Left forelimb (tissue), 1 donor: ENCODE data around the gene RSL24D1.
A peak's percentile ranks its signal among the peaks of the same experiment; 100 is the strongest.

Source experiments
- DNase-seq: peaks from one replicate; pipeline ENCODE4 v3.0.0-alpha.2; 2018; ENCODE audit warnings: low spot score

RSL24D1 gene

DNA sequence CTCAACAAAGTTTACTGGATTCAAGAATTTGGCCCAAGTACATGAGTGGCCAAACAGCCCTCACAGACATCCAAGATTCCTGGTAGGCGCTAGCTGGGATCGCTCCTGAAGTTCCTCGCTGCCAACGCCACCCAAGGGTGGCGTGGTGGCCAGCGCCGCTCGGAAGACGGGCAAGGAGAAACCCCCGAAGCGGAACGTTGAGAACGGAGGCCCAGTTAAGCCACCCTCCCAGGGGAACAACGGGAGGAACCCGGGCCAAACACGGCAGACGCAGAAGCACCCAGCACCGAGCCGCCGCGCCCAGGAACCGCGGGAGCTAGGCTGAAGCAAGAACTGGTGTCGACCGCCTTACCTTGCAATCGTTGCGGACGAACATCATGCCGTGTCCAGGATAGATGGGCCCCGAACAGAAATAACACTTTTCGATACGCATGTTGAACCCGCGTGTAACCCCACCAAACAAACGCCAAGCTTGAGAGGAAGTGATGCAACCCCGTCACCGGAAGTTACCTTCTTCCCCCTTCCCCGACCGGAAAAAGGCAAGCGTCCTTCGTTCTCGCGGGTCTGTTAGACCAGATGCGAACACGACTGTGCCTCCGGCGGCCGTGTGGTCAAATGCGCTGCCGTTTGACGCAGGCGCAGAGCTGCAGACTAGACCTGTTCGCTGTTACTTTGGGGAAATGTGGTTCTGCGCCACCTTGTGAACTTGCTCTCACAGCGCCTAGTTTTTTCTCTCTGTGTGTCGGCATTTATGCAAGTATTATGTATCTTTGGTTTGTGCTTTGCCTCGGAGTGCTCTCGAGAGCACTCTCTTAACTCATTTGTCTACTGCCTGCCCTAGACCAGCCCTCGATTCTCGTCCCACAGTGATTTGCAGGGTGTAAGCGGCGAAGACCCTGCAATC, at the start of gene RSL24D1:
TSS of gene RSL24D1 (minus strand) at position 484 of the 904 bp plus-strand sequence. CDS start at position 433, 51 bp downstream.
- DNase-seq = peak; percentile 95

DNA sequence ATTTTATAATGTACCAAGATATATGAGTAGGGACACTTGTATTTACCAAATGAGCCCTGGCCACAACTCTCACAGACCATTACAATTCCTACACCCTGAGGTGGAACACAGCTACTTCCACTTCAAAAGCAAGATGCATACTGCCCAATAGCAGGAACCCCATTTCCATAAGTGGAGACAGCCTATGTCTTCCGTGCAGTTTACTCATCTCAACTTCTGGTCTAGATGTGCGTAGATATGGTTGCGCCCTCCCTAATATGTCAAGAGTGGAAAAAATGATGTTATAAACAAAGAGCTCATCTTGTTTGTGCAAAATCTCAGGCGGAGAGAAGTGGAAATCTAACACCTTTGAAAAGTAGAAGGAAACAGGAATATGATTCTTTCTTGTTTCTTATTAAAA, 48.3 kb upstream of the RSL24D1 start:
- DNase-seq = no peak

DNA sequence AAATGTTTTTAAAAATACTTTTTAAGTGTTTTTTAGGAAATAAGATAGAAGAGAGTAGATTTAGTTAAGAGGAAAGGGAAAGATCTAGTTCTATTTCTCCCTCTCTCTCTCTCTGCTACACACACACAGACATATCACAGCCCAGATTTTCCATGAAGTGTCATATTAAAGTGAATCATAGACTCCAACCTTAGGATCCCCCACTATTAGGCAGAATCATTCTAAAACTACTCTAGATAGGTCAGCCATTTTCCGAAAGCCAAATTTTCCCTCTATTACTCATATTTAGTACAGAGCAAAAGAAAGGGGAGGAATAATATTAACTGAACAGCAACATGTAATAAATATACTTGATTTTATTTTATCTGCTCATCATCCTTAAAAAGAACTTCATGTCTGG, 45.1 kb upstream of the RSL24D1 start:
- no peak for DNase-seq

DNA sequence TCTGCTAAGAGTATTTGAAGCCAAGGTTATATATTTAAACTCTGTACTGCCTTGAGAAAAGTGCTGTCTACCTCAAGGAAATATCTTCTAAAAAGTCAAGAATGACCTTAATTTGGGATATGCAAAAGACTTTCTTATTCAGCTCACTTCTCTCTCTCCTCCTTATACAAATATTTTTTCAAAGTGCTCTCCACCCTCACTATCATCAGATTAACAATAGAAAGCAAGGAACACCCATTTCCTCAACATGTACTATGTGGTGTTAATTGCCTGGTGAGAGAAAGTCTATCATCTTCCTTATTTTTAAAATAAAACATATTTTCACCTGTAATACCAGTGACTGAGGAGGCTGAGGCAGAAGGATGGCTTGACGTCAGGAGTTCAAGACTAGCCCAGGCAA, 44.4 kb upstream of the RSL24D1 start:
- no peak for DNase-seq

DNA sequence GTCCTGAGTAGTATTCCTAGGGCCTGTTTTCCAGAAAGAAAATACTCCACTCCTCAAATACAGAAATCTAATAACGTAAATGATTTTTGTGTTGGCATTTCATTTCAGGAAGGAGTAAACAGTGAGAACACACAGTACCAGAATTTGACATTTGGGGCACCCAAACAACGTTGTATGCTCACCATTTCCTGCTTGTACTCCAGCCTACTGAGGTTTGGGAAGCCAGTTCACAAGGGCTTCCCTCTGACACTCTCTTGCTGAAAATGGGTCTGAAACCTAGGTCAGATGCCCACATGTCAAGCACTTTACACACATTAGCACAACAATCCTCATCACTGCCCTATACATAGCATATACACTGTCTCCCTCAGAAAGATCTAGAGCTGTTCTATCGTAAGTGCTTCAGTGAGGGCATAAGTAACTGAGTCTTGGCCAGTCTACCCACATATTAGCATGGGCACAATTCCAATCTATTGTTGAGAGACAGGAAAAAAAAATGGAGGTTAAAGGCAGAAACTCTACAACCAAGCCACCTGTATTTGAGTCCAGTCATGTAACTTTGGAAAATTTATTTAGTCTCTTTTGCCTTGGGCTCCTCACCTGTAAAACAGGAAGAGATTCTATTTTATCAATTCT, 43.5 kb upstream of the RSL24D1 start:
- no peak for DNase-seq

DNA sequence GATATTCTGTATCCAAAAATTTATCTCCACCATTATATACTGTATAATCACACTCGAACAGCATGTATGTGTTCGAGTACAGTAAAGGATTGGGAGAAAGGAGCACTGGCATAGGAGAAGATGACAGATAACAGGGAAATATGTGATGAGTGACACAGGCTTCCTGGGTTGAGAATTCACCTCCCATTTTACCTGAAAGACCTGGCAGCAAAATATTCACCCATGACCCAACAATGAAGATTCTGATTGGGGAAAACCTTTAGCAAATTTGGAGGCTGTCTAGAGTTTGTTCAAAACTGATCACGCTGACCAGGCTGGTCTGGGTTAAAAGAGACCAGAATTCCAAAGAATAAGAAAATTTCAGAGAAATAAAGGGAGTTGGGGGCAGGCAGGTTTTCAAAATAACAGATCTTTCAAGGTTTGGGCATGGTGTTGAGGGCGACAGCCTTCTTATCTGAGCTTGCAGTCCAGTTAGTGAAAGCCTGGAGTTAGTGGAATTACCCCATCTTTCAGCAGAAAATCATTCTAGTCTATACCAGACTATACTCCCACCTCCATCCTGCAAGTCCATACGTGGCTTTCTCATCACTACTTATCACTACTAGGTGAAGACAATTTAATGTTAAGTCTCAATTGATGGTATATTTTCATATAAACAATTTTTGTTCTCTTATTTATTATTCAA, 42.8 kb upstream of the RSL24D1 start:
- no peak for DNase-seq

DNA sequence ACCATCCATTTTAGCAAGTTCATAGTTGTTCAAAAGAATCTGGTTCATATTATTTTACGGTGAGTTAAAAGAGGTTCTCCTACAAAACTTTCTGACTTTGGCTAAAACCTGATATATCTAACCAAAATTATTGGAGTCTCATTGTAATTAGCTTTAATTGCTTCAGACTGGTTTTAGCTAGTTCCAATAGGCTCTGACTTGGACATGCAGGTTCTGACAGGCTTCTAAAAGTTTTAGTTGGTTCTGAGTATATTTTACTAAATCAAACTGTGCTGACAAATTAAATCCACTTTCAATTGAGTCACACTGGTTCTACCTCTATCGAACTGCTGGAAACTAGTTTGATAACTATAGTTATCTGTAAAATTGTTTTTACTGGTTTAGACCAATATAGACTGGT, 42.1 kb upstream of the RSL24D1 start:
- DNase-seq = no peak

DNA sequence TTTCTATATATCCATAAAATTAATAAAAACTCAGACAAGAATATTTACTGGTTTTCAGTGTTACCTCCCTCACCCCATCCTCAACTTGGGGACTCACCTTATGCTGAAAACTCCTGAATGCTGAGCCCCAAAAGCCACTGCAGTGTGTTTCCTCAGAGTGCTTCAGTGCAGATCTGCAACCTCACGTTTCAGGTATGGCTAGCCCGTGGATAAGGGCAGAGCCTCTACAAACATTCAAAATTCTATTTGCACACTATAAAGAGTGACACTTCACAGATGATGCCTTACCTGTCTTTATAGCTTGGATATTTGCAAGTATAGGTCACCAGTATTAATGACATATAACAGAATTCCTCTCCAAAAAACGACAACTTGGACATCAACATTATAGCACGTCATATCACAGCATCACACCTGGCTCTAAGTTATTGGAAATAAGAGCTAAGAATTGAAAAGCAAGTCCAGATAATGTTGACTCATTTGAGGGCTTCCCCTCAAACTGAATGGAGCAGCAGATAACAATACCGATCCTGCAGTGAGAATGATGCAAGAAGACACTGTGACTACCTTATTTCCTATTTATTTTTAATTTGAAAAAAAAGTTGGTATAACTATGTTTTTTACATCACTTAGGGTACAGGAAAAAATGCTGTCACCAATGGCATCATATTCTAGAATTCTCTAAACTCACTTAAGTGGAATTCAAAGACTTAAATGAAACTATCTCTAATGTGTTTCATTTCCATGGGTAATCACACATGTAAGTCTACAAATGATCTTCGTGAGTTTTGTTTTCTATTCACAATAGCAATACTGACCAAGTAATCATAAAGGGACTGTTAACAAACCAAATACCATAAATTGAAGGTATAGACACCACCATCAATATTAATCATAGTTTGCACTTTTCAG, 40.7 kb upstream of the RSL24D1 start:
- DNase-seq = no peak

DNA sequence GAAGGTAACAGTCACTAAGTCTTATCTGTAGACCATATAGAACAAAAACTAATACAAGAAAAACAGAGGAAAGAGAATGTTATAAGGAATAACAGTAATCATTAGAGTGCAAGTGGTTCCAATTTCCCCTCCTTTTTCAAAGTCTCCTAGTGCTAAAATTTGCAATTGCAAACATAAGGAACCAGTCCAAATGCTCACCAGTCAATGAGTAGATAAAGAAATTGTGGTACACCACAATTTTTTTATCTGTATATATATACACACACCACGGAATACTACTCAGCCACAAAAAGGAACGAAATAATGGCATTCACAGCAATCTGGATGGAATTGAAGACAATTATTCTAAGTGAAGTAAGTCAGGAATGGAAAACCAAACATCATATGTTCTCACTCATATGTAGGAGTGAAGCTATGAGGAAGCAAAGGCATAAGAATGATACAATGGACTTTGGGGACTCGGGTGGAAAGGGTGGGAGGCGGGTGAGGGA, 38.9 kb upstream of the RSL24D1 start:
- DNase-seq = no peak

DNA sequence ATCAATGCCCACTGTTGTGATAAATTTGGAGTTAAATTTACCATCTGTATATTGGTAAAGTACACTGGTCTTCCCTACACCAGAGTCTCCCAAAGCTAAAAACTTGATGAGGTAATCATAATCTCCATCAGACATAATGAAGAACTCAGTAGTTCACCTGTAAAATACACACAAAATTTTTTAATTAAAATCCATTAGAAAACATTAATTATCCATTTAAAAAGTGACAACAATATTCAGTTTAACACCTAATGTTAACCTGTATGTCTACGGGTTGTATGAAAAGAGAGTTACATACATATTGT, 38.0 kb upstream of the RSL24D1 start:
- DNase-seq = no peak

DNA sequence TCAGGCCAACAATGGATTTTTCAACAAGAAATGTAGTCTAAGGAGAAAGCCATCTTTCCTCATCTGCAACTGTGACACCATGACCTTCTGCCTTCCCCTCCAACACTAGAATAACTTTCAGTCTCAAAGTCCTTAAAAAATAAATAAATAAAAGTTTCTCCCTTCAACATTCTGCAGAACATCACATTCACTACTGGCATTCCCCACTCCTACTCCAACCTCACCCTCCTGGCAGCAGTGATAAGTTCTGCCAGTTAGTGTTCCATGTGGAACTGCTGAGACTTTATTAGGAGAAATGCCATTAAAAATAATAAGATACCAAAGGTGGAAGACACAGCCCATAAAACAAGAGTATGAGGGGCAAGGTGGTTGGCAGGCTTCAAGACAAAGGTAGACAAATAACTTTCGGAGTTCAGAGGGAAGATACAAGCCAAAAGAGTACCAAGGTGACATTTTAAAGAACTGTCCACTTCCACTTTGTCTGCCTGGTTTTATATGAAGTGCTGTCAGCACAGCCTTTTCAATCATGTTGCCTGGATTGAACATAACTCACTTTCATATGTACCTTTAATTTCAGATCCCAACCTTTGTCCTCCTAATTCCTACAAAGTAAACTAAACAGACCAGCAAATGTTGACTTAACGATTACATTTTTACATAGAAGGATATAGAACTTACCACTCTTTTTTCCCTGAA, 37.5 kb upstream of the RSL24D1 start:
- no peak for DNase-seq

DNA sequence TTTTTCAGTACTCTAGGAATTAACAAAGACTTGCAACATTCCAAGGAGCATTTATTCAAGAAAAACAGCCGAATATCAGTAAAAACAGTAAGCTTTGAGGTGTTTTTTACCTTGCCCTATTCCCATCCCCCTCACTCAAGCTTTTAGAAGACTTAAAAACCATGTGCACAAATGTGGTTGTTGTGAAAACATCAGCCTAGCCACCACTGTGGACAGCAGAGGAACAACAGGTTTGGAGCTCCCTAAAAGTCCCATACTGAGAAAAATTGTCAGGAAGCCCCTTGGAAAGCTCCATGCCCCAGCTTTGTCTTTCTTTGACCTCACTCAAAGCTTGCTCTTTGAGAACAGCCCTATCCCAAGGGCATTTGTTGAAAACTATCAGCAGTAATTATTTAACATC, 34.7 kb upstream of the RSL24D1 start:
- DNase-seq = no peak

DNA sequence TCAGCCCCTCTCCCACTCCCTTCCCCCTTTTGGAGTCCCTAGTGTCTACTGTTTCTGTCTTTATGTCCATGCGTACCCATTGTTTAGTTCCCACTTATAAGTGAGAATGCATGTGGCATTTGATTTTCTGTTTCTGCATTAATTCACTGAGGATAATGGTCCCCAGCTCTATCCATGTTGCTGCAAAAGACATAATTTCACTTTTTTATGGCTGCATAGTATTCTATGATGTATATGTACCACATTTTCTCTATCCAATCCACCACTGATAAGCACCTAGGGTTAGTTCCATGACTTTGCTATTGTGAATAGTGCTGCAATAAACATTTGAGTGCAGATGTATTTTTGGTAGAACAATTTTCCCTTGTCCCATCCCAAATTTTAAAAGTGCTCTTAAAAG, 34.2 kb upstream of the RSL24D1 start:
- DNase-seq = no peak

DNA sequence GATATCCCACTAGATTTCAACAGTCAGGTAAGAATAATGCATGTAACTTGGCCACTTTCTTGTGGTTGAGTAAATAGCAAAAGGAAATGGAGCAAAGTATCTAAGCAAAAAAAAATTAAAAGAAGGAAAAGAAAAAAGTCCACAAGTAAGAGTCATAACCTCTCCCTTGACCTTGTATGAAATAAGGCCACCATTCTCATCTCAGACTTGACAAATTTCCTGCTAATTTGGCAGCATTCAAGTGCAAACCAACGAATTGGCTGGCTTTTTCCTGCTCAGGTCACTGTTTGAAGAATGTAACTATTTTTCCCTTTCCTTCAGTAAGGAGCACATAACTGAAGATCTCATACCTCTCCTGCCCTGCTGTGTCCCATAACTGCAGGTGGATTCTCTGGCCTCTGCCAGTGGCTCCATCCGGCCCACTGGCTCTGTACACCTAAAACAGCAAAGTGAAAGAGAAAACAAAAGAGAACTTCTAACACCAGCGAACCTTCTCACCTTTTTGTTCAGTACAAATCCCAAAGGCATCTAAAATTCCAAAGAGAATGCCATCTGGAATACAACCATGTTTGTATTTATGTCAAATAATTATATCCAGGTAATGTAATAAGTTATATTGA, 33.4 kb upstream of the RSL24D1 start:
- DNase-seq = no peak

DNA sequence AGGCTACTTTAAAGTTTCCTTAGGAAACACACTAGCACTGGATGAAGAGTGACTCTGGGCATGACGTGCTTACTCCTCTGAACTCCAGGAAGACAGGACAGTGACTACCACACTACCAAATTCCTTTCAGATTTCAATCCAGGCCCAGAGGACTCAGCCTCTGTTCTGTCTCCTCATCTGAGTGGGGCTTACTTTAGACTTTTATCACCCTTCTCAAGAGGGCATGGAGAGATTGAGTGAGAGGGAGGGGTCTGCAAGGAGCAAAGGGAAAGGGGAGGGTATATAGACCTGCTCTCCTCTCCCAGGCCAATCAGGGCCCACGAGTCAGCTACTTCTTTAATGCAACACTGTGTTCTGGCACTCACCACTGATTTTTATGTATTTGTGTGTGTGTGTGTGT, 29.4 kb upstream of the RSL24D1 start:
- no peak for DNase-seq

DNA sequence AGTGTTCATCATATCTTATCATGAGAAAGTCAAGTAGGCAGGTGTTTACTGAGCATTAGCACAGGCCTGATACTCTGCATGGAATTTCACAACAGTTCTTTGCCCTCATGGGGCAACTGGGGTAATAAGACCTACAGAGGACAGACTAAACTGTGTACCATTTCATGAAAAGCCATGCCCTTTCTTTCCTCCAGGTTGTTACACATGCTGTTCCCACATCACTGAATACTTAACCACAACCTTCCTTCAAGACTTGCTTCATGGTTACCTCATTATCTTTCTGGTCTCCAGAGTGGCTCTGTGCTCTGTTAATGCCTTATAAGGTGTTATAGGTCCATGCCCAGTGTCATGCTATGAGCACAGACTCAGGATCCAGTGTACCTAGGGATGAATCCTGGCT, 28.2 kb upstream of the RSL24D1 start:
- no peak for DNase-seq

DNA sequence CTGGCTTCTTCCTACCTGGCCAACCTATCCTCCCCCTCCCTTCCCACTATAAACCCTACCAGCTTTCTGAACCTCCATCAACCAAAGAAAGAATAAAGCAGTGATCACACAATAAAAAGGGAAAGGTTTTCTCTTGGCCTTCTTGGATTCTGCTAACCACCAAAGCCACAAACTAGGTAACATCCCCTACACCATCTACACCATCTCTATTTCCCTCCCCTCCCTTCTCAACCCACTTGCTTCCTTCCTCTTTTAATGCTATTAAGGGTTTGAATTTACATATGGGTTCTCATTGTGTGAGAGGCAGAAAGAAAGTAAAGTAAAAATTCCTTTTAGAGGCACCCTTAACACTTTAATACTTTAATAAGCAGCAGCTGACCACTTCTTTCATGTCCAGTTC, 25.8 kb upstream of the RSL24D1 start:
- DNase-seq = no peak

DNA sequence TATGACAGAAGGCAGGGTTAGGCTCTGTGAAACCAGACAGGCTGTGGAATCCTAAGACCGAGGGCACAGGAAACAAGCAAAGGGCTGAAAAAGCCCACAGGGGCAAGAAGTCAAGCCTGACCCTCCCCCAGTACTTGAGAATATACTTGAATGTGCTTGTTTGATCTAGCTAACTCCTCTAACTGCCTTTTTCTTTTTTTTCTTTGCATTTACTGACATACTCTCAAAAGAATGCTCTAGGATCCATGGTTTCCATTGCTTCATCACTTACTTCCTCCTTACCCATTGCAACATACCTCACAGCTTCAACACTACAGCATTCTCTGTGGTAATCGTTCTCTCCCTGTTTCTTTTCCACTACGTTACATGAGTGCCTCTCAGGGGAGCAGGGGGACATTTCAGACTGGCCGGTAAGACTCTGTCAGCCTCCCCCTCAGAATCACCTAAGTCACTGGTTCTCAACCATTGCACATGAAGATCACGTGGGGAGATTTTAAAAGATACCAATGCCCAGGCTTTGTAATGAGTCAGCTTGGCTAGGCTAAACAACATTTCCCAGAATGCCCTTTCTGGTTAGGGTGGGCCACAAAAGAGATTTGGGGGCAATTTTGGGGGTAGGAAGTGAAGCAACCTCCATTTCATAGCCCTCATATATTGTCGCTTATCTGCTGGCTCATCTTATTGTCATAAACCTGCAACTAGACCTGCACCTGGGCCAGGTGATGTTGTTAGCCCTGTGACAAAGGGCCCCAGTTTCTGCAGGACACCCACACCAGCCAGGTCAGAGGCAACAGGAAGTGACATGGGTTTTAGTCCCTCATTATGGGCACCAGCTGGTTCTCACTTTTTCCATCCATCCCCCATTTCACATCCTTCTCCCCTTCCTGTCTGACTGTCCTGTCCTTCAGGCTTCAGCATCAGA, 24.6 kb upstream of the RSL24D1 start:
- DNase-seq = no peak

DNA sequence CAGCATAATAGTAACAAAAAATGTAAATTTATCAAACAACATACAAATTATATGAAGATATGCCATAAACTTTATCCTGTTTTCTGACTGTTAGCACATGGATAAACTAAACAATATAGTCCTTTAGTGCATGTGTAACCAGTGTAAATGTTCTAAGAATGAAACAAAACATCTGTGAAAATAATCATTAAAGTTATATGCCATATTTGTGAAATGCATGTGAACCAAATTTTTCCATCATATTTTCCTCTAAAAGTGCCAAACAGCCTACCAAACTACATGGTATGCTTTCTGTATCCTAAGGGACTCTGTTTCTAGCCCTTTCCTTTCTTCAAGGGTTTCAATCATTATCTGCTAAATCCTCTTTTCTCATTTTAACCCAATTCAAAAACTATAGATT, 23.9 kb upstream of the RSL24D1 start:
- DNase-seq = no peak

DNA sequence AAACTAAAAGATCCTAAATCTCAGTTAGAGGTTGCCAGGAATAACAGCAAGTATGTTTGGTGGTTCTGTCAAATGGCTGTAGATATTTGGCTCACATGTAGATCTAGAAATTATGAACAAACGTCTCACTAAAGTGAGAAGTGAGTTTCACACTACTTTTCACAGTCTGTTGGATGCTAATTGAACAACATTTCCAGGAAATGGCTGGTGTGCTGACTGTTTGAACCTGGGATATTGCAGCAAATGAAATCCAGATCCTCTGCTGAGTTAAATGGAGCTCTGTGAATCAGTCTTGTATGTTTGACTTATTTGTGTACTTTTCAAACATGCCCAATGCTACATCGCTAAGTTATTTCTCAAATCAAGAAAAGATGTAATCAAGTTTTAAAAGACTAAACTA, 21.3 kb upstream of the RSL24D1 start:
- DNase-seq = no peak
